Measurements from ENCODE around the gene RSL1D1. TPM values are rescaled to one million over a fixed set of nuclear protein-coding genes. Genes with fewer than 3 reads are reported as not detected.
"Not testable (repeated sequence)": the region's sequence is repeated elsewhere in the genome, so short reads cannot be mapped to it uniquely, and the experiment has no call there.

The RSL1D1 gene
- total RNA-seq, 2 donors from 2014 or later, result 75.3 to 123 TPM

DNA sequence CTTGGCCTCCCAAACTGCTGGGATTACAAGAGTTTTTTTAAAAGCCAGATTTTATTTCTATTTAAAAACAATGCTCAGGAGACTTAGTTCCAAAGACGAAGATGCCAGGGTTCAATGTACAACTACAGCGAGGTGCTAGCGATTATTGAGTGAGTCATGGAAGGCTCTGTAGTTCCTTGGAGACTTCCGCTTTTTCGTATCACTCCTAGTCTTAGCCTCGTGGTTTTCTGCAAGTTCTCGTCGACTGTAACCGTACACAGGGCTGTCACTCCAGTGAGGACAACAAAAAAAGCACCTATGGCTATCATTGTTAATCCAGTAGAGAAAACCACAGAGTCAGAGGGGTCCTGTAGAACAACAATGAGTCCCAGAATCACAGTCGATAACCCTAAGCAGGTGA, 31.5 kb downstream of the RSL1D1 start:
- Histone ChIP-seq H3K36me3 (no peaks in the 10 kb centered on the region), H3K4me3 (no peak overlapping the region), H3K4me1 (peaks cover 0 to 10% of the 10 kb centered on the region in 2 donors), H3K9me3 (no peaks in the 10 kb centered on the region), H3K27me3 (no peaks in the 10 kb centered on the region), H3K27ac (no peak overlapping the region)
- DNase-seq (ENCODE audit: low spot score), result no peak
- TF ChIP-seq, protein P1, sequence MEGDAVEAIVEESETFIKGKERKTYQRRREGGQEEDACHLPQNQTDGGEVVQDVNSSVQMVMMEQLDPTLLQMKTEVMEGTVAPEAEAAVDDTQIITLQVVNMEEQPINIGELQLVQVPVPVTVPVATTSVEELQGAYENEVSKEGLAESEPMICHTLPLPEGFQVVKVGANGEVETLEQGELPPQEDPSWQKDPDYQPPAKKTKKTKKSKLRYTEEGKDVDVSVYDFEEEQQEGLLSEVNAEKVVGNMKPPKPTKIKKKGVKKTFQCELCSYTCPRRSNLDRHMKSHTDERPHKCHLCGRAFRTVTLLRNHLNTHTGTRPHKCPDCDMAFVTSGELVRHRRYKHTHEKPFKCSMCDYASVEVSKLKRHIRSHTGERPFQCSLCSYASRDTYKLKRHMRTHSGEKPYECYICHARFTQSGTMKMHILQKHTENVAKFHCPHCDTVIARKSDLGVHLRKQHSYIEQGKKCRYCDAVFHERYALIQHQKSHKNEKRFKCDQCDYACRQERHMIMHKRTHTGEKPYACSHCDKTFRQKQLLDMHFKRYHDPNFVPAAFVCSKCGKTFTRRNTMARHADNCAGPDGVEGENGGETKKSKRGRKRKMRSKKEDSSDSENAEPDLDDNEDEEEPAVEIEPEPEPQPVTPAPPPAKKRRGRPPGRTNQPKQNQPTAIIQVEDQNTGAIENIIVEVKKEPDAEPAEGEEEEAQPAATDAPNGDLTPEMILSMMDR (IDR thresholded peaks at IDR 0.05), result no peak

DNA sequence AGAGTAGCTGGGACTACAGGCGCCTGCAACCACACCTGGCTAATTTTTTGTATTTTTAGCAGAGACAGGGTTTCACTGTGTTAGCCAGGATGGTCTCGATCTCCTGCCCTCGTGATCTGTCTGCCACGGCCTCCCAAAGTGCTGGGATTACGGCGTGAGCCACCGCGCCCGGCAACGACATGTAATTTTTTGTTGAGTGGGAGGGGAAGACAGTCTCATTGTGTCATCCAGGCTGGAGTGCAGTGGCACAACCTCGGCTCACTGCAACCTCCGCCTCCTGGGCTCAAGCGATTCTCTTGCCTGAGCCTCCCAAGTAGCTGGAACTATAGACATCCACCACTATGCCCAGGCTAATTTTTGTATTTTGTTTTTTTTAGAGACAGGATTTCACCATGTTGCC, 32.4 kb downstream of the RSL1D1 start:
- H3K9me3 ChIP-seq; H3K27me3 ChIP-seq; H3K4me3 ChIP-seq; H3K36me3 ChIP-seq; H3K4me1 ChIP-seq; DNase-seq (ENCODE audit: low spot score); H3K27ac ChIP-seq: not testable (repeated sequence)

DNA sequence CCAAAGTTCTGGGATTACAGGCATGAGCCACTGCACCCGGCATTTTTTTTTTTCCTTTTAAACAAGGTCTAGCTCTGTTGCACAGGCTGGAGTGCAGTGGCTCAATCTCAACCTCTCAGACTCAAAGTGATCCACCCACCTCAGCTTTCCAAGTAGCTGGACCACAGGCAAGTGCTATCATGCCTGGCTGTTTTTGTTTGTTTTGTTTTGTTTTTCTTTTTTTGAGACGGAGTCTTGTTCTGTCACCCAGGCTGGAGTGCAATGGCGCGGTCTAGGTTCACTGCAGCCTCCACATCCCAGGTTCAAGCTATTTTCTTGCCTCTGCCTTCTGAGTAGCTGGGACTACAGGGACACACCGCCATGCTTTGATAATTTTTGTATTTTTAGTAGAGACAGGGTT, 35.2 kb downstream of the RSL1D1 start:
- Histone ChIP-seq H3K9me3 (no peaks in the 10 kb centered on the region), H3K27ac (no peak overlapping the region), H3K4me3 (no peak overlapping the region), H3K4me1 (no peaks in the 10 kb centered on the region), H3K27me3 (no peaks in the 10 kb centered on the region), H3K36me3 (no peaks in the 10 kb centered on the region)
- TF ChIP-seq, protein P1 (IDR thresholded peaks at IDR 0.05), result no peak
- no peak for DNase-seq (ENCODE audit: low spot score)

DNA sequence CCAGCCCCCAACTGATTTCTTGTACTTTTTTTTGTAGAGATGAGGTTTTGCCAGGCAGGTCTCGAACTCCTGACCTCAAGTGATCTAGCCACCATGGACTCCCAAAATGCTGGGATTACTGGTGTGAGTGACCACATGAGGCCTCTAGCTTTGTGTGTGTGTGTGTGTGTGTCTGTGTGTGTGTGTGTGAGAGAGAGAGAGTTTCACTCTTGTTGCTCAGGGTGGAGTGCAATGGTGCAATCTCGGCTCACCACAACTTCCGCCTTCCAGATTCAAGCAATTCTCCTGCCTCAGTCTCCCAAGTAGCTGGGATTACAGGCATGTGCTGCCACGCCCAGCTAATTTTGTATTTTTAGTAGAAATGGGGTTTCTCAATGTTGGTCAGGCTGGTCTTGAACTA, 36.5 kb downstream of the RSL1D1 start:
- DNase-seq (ENCODE audit: low spot score); H3K4me1 ChIP-seq; H3K27ac ChIP-seq; H3K36me3 ChIP-seq; H3K4me3 ChIP-seq; H3K9me3 ChIP-seq; H3K27me3 ChIP-seq: not testable (repeated sequence)

DNA sequence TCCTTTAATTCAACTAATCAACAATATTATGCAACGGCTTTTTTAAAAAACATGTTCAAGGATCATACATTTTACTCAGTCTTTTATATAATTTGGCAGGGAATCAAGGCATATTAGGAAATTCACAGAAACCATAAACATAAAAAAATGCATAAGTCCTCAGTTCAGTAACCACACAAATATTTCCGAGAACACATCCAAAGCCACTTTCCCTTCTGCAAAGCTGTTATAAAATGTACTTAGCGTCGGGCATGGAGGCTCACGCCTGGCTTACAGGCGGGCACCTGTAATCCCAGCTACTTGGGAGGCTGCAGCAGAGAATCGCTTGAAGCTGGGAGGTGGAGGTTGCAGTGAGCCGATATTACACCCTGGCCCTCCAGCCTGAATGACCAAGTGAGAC, 44.6 kb downstream of the RSL1D1 start:
- no peak for DNase-seq (ENCODE audit: low spot score)
- Histone ChIP-seq H3K4me3 (no peak overlapping the region), H3K4me1 (peaks cover 0 to 5% of the 10 kb centered on the region in 2 donors), H3K27ac (no peak overlapping the region), H3K36me3 (no peaks in the 10 kb centered on the region), H3K9me3 (no peaks in the 10 kb centered on the region), H3K27me3 (no peaks in the 10 kb centered on the region)
- TF ChIP-seq, protein P1 (IDR thresholded peaks at IDR 0.05), result no peak

DNA sequence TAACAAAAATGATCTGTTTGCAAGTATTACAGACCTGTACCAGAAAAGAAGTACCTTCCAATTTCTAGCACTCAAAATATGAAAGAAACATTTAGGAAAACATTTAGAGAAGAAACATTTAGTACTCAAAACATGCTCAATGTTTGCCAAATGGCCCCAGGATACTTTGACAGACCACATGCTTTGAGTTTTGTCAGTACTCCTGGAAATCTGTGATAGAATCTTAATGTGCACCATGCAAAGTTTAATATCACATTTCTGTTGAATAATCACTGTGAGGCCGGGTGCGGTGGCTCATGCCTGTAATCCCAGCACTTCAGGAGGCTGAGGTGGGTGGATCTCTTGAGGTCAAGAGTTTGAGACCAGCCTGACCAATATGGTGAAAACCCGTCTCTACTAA, 45.8 kb downstream of the RSL1D1 start:
- no peaks in the 10 kb centered on the region for H3K9me3 ChIP-seq
- H3K27ac ChIP-seq, result no peak overlapping the region
- DNase-seq (ENCODE audit: low spot score), result no peak
- no peak overlapping the region for H3K4me3 ChIP-seq
- H3K4me1 ChIP-seq, result peaks cover 0 to 7% of the 10 kb centered on the region in 2 donors
- no peaks in the 10 kb centered on the region for H3K27me3 ChIP-seq
- TF ChIP-seq, protein P1 (IDR thresholded peaks at IDR 0.05), result no peak
- H3K36me3 ChIP-seq, result no peaks in the 10 kb centered on the region

DNA sequence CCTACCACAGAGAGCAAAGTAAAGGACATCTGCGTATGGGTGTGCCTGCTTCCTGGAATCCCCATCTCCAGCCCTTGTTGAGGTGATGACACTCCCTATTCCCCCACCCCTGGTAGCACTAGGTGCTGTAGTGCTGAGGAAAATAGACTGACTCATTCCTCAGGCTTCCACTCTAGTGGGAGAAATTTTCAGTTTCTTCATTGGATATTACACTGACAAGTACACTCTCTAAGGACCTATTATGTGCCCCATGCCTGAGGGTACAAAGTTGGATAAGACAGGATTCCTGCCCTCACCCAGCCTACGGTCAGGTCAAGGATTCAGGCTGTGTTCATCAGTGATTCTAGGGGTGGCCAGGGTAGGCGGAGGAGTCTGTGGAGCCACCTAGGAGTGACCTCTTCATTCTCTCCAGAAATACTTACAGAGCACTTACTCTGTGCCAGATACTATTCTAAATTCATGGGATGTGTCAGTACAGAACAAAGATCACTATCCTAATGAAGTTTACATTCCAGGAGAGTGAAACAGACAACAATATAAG, 49.8 kb downstream of the RSL1D1 start:
- H3K9me3 ChIP-seq, result no peaks in the 10 kb centered on the region
- TF ChIP-seq, protein P1 (IDR thresholded peaks at IDR 0.05), result no peak

More for the DNA sequence above, 49.8 kb downstream of the RSL1D1 start:
- no peak for DNase-seq (ENCODE audit: low spot score)
- no peaks in the 10 kb centered on the region for H3K27me3 ChIP-seq
- no peaks in the 10 kb centered on the region for H3K36me3 ChIP-seq
- peaks cover 0 to 29% of the 10 kb centered on the region in 2 donors for H3K4me1 ChIP-seq
- no peak overlapping the region for H3K27ac ChIP-seq
- H3K4me3 ChIP-seq, result no peak overlapping the region
